HFFc6 (cell line): Measurements from ENCODE around the gene HSPBP1. TPM values are rescaled to one million over a fixed set of nuclear protein-coding genes. Genes with fewer than 3 reads are reported as not detected.

Experiments used
- DNase-seq: peaks from one replicate; pipeline ENCODE4 v3.0.0-alpha.2; 2018
- H3K27ac Mint-ChIP-seq: 2 replicates; pipeline ENCODE4 v1.8.0; 2020; ENCODE audit warnings: mild to moderate bottlenecking, mixed read lengths
- H3K27me3 Mint-ChIP-seq: 2 replicates; pipeline ENCODE4 v1.8.0; 2021; ENCODE audit warnings: mild to moderate bottlenecking, moderate library complexity, mixed read lengths; ENCODE audit not compliant: insufficient read depth
- H3K36me3 Mint-ChIP-seq: 2 replicates; pipeline ENCODE4 v1.8.0; 2021; ENCODE audit warnings: low read depth, mixed read lengths
- H3K4me1 Mint-ChIP-seq: 2 replicates; pipeline ENCODE4 v1.8.0; 2020; ENCODE audit warnings: low read depth, mixed read lengths
- H3K4me3 Mint-ChIP-seq: 2 replicates; pipeline ENCODE4 v1.8.0; 2020; ENCODE audit warnings: mild to moderate bottlenecking, moderate library complexity, mixed read lengths
- H3K9me3 Mint-ChIP-seq: 2 replicates; pipeline ENCODE4 v1.8.0; 2020; ENCODE audit warnings: mild to moderate bottlenecking, mixed read lengths
- CTCF ChIP-seq: fragments of 200-600 bp; sonication (generic); IDR thresholded peaks from 2 replicates; pipeline ENCODE4 v1.5.0; 2021; ENCODE audit warnings: antibody characterized with exemption, mild to moderate bottlenecking
- total RNA-seq, 6 experiments: library from RNA; stranded (reverse); fragmentation: NEBNext Ultra II Directional; extraction: Animal tissue kit (Norgen Biotek cat#: 25700); gene quantifications; 2 replicates in 1 of 6; 3 replicates in 5 of 6; pipeline ENCODE4 v1.2.3, GENCODE V29; 2021

Gene HSPBP1
- total RNA-seq, 6 experiments from 2014 or later: 37.5 to 43.1 (median 42.5) TPM

DNA sequence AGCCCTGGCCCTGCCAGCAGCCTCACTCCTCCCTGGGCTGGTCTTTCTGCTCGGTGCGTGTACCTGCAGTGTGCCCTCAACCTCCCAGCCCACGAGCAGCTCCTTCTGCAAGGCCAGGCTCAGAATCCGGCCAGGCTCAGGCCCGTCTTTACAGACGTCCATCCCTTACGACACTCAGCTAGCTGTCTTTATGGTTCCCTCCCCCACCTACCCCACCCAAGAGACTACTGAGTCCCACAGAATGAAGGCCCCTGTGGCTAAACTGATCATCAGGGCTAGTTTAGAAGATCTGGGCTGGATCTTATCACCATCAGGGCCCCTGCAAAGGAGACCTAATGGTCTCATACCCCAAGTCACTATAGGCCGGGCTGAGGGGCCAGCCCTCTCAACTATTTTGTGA, 34.5 kb upstream of the HSPBP1 start:
- no peak overlapping the region for H3K27ac Mint-ChIP-seq
- peaks cover 5% of the 10 kb centered on the region; the same call in 1 of the 2 replicates for H3K36me3 Mint-ChIP-seq
- no peak overlapping the region for H3K4me3 Mint-ChIP-seq
- TF ChIP-seq CTCF: no peak
- no peaks in the 10 kb centered on the region for H3K9me3 Mint-ChIP-seq
- H3K27me3 Mint-ChIP-seq: peaks cover 7% of the 10 kb centered on the region
- DNase-seq: no peak
- H3K4me1 Mint-ChIP-seq: no peaks in the 10 kb centered on the region

DNA sequence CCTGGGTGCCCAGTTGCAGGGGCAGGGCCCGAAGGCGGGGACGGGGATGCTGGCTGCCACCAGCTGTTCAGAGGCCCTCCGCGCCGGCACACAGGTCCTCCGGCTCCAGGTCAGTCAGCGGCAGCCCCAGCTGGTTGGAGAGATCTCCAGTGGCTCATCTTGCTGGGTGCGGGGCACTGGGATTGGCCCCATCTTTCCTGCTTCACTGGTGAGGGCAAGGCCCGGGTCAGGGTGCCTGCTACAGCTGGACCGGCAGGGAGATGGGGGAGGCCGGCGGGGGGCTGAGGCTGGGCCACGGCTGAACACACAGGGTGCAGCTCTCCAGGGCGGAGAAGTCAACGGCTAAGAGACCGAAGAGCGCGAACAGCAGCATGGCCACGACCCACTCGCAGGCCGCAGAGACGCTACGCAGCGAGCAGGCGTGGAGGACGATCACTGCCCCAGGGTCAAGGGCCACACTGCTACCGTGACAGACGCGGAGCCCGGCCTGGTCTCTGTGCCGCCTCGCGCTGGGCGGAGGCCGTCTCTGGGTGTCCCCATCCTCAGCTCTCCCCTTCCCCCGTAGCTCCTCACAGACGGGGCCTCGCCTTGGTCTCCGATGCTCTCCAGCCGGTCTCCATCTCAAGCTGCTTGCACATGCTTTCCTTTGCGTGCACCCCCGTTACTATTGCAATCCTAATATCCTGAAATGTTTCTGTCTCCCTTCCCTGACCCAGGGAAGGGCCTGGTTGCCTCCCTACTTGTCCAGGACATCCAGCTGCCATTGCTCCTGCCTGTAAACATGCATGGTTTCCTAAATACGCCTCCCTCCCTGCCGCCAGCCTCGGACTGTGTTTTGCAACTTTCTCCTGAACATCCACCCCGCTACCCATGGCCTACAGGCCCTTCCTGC, 33.0 kb upstream of the HSPBP1 start:
- no peak for TF ChIP-seq CTCF
- peaks cover 5% of the 10 kb centered on the region; the same call in 1 of the 2 replicates for H3K36me3 Mint-ChIP-seq
- no peaks in the 10 kb centered on the region for H3K9me3 Mint-ChIP-seq
- peaks cover 3% of the 10 kb centered on the region for H3K27me3 Mint-ChIP-seq
- no peak overlapping the region for H3K27ac Mint-ChIP-seq
- no peak for DNase-seq
- no peak overlapping the region for H3K4me3 Mint-ChIP-seq
- no peaks in the 10 kb centered on the region for H3K4me1 Mint-ChIP-seq

DNA sequence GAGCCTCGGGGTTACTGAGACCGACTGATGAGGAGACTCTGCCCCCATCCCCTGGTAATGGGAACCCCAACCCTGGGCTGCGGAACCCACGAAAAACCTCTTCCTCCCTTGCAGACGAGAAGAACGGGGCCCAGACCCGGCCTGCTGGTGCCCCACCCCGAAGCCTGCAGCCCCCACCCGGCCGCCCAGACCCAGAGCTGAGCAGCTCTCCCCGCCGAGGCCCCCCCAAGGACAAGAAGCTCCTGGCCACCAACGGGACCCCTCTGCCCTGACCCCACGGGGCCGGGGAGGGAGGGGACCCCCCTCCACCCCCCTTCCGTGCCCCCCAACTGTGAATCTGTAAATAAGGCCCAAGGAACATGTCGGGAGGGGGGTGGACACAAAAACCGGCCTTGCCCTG, 31.9 kb upstream of the HSPBP1 start:
- no peak for DNase-seq
- Mint-ChIP-seq H3K4me1 (no peaks in the 10 kb centered on the region), H3K27me3 (peaks cover 3% of the 10 kb centered on the region), H3K27ac (no peak overlapping the region), H3K4me3 (no peak overlapping the region), H3K9me3 (no peaks in the 10 kb centered on the region), H3K36me3 (peaks cover 9% of the 10 kb centered on the region; the same call in 1 of the 2 replicates)
- TF ChIP-seq CTCF: no peak

DNA sequence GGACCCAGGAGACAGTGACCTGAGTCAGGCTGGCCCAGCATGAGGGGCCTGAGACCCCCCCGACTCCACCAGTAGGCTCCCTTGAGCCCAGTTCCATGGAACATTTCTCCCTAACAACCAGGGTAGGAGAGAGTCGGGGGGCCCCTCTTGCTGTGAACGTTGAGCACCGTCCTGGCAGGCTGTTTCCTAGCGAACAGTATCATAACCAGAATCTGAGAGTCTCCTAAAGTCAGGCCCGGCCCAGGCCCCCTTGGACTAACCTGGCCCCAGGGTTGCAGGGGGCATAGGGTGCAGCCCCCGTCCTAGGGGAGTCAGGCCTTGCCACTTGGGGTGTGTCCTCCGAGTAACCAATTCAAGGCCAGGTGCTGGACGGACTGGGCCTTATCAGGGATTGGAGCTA, 31.5 kb upstream of the HSPBP1 start:
- H3K27ac Mint-ChIP-seq: no peak overlapping the region
- no peaks in the 10 kb centered on the region for H3K9me3 Mint-ChIP-seq
- DNase-seq: no peak
- peaks cover 3% of the 10 kb centered on the region for H3K27me3 Mint-ChIP-seq
- no peak overlapping the region for H3K4me3 Mint-ChIP-seq
- H3K4me1 Mint-ChIP-seq: no peaks in the 10 kb centered on the region
- H3K36me3 Mint-ChIP-seq: peaks cover 13% of the 10 kb centered on the region; the same call in 1 of the 2 replicates
- TF ChIP-seq CTCF: no peak

DNA sequence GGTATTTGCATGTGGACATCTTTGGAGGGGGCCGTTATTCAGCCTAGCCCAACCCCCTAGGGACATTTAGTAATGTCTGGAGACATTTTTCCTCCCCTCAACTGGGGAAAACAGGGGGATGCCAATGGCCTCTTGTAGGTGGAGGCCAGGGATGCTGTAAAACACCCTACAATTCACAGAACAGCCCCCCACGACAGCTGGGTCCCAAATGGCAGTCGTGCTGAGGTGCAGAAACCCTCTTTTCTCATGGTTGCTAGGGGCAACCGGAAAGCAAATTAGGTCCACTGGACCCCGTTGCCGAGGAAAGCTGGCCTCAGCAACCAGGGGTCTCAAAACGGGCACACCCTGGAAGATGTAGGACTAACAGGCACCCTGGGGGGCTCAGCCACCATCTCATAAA, 30.6 kb upstream of the HSPBP1 start:
- DNase-seq: no peak
- Mint-ChIP-seq H3K27me3 (peaks cover 1% of the 10 kb centered on the region; the same call in 1 of the 2 replicates), H3K4me3 (no peak overlapping the region; the same call in 1 of the 2 replicates), H3K36me3 (peaks cover 17% of the 10 kb centered on the region; the same call in 1 of the 2 replicates), H3K9me3 (no peaks in the 10 kb centered on the region), H3K27ac (no peak overlapping the region), H3K4me1 (no peaks in the 10 kb centered on the region)
- TF ChIP-seq CTCF: no peak
